Testis (tissue), 3 donors: ENCODE data around the gene NOS1. TPM values are rescaled to one million over a fixed set of nuclear protein-coding genes. Genes with fewer than 3 reads are reported as not detected.

Experiments
- DNase-seq: peaks from one replicate; pipeline ENCODE4 v3.0.0-alpha.2; 2019
- H3K27ac ChIP-seq, 2 donors: fragments of 200-600 bp; sonication (generic); one replicate each; pipeline ENCODE4 v1.5.1; 2019
- H3K27me3 ChIP-seq: fragments of 200-600 bp; sonication (generic); one replicate; pipeline ENCODE4 v1.5.1; 2019
- H3K36me3 ChIP-seq: fragments of 200-600 bp; sonication (generic); one replicate; pipeline ENCODE4 v1.5.1; 2017; ENCODE audit warnings: low read depth; ENCODE audit errors: missing control alignments
- H3K4me1 ChIP-seq: fragments of 200-600 bp; sonication (generic); one replicate; pipeline ENCODE4 v1.5.1; 2019
- H3K4me3 ChIP-seq, 2 donors: fragments of 200-600 bp; sonication (generic); one replicate each; pipeline ENCODE4 v1.5.1; 2017 to 2019
- H3K9me3 ChIP-seq: fragments of 200-600 bp; sonication (generic); one replicate; pipeline ENCODE4 v1.5.1; 2017
- CTCF ChIP-seq, 3 experiments: fragments of 450-650 bp in 2 of 3; fragments of 200-600 bp in 1 of 3; sonication (generic) in 1 of 3; IDR thresholded peaks; one replicate each; pipeline ENCODE4 v1.5.1; 2016 to 2019; ENCODE audit warnings: antibody characterized with exemption in 3 of 3, mild to moderate bottlenecking in 2 of 3, moderate library complexity in 1 of 3
- POLR2A ChIP-seq: fragments of 450-650 bp; IDR thresholded peaks from one replicate; pipeline ENCODE4 v1.6.1; 2017; ENCODE audit warnings: antibody characterized with exemption, mild to moderate bottlenecking, moderate library complexity
- WGBS, 2 donors: methylation state at CpG; one replicate each; pipeline ENCODE4 v1.1.5; 2018; 5-methylcytosine and 5-hydroxymethylcytosine counted together
- intact Hi-C: fragments of 100-400 bp; cut with DNase I; formaldehyde crosslinking; loops from one replicate; pipeline ENCODE4 v1.15.1; 2023; ENCODE audit warnings: low total_unique reads
- polyA plus RNA-seq: library from polyadenylated mRNA; stranded (reverse); fragments of 350-450 nt; fragmentation: Illumina TruSeq; extraction: RNeasy Lipid Tissue Mini Kit (QIAGEN cat#74804); gene quantifications from one replicate; pipeline ENCODE4 v1.2.3, GENCODE V29; 2014; ENCODE audit warnings: low read depth, low replicate concordance; ENCODE audit not compliant: insufficient read depth
- total RNA-seq, 2 donors: library from RNA; depleted of rRNA; stranded (reverse); fragments of >200 nt; gene quantifications; one replicate each; pipeline ENCODE4 v1.2.3, GENCODE V29; 2016

NOS1 gene
- total and polyA plus RNA-seq, 3 donors from 2014 or later, result 1.5 to 3.8 (median 3.1) TPM

- peaks cover 11% of the 10 kb centered on the region for H3K4me1 ChIP-seq
- intact Hi-C loops, result no loop called here
- H3K4me3 ChIP-seq, result no peak overlapping the region
- no peak overlapping the region for H3K27ac ChIP-seq
- WGBS, 2 donors, result 68 to 88% methylated on average over 2 of the region's 2 CpGs
- no peaks in the 10 kb centered on the region for H3K36me3 ChIP-seq
- TF ChIP-seq CTCF (IDR thresholded peaks at IDR 0.05), result no peak
- no peak for TF ChIP-seq POLR2A
- H3K27me3 ChIP-seq, result no peaks in the 10 kb centered on the region
- no peaks in the 10 kb centered on the region for H3K9me3 ChIP-seq
- DNase-seq, result no peak
Measured at GRCh38 chr12:117178745-117179144, 182.7 kb downstream of the NOS1 start.

GRCh38 chr12:117178301-117178700 is 183.1 kb downstream of the NOS1 start:
- Histone ChIP-seq H3K4me1 (peaks cover 11% of the 10 kb centered on the region), H3K9me3 (no peaks in the 10 kb centered on the region), H3K4me3 (no peak overlapping the region), H3K36me3 (no peaks in the 10 kb centered on the region), H3K27me3 (no peaks in the 10 kb centered on the region), H3K27ac (no peak overlapping the region)
- TF ChIP-seq CTCF (IDR thresholded peaks at IDR 0.05) (no peak), POLR2A (no peak)
- intact Hi-C loops, result no loop called here
- WGBS, 2 donors, result 87 to 95% methylated on average over 10 of the region's 10 CpGs
- DNase-seq, result no peak

- peak overlapping the region; percentile 32 to 68 for H3K27ac ChIP-seq
- H3K36me3 ChIP-seq, result no peaks in the 10 kb centered on the region
- intact Hi-C loops, result no loop called here
Measured at GRCh38 chr12:117172168-117172567, 189.3 kb downstream of the NOS1 start.

GRCh38 chr12:117171499-117172162 is 189.8 kb downstream of the NOS1 start:
- intact Hi-C loops, result no loop called here

More at GRCh38 chr12:117172168-117172567, 189.3 kb downstream of the NOS1 start:
- no peaks in the 10 kb centered on the region for H3K9me3 ChIP-seq
- no peak for DNase-seq
- H3K4me3 ChIP-seq, result no peak overlapping the region
- no peaks in the 10 kb centered on the region for H3K27me3 ChIP-seq
- WGBS, 2 donors, result 72 to 87% methylated on average over 3 of the region's 3 CpGs
- H3K4me1 ChIP-seq, result peaks cover 38% of the 10 kb centered on the region
- TF ChIP-seq POLR2A (no peak), CTCF (IDR thresholded peaks at IDR 0.05) (no peak)

More at GRCh38 chr12:117171499-117172162, 189.8 kb downstream of the NOS1 start:
- 52 to 82% methylated on average over 2 of the region's 2 CpGs for WGBS, 2 donors
- no peaks in the 10 kb centered on the region for H3K9me3 ChIP-seq
- H3K4me3 ChIP-seq, result no peak overlapping the region
- H3K4me1 ChIP-seq, result peaks cover 43% of the 10 kb centered on the region
- H3K27ac ChIP-seq, result peak overlapping the region; percentile 32 to 68
- H3K36me3 ChIP-seq, result no peaks in the 10 kb centered on the region
- TF ChIP-seq POLR2A (no peak), CTCF (IDR thresholded peaks at IDR 0.05) (no peak)
- H3K27me3 ChIP-seq, result no peaks in the 10 kb centered on the region
- no peak for DNase-seq
